Globus pallidus (tissue), 1 donor: ENCODE measurements around the gene METTL9.
"Not testable (repeated sequence)": the region's sequence is repeated elsewhere in the genome, so short reads cannot be mapped to it uniquely, and the experiment has no call there.

Source experiments
- DNase-seq: peaks from one replicate; pipeline ENCODE4 v3.0.0-alpha.2; 2015; ENCODE audit warnings: low spot score

Gene METTL9

GRCh38 chr16:21610766-21611165, 11.4 kb downstream of the METTL9 start:
- no peak for DNase-seq

GRCh38 chr16:21611198-21611555, 11.8 kb downstream of the METTL9 start:
- no peak for DNase-seq

- DNase-seq, result no peak
Measured at GRCh38 chr16:21611556-21612384, 12.4 kb downstream of the METTL9 start.

GRCh38 chr16:21613361-21613760, 14.0 kb downstream of the METTL9 start:
- no peak for DNase-seq

GRCh38 chr16:21613781-21614180, 14.4 kb downstream of the METTL9 start:
- no peak for DNase-seq

GRCh38 chr16:21614896-21615295, 15.5 kb downstream of the METTL9 start:
- DNase-seq, result no peak

- DNase-seq, result no peak
Measured at GRCh38 chr16:21617607-21618006, 18.2 kb downstream of the METTL9 start.

- DNase-seq, result no peak
Measured at GRCh38 chr16:21618281-21618680, 18.9 kb downstream of the METTL9 start.

GRCh38 chr16:21619765-21620425, 20.5 kb downstream of the METTL9 start:
- DNase-seq, result no peak

- no peak for DNase-seq
Measured at GRCh38 chr16:21620592-21620991, 21.2 kb downstream of the METTL9 start.

GRCh38 chr16:21622545-21622944, 23.2 kb downstream of the METTL9 start:
- DNase-seq, result no peak

GRCh38 chr16:21625026-21625425, 25.6 kb downstream of the METTL9 start:
- DNase-seq, result no peak

- peak; percentile 40 for DNase-seq
Measured at GRCh38 chr16:21626659-21627277, 27.4 kb downstream of the METTL9 start.

GRCh38 chr16:21628121-21628726, 28.8 kb downstream of the METTL9 start:
- DNase-seq, result no peak

GRCh38 chr16:21628772-21629171, 29.4 kb downstream of the METTL9 start:
- no peak for DNase-seq

- not testable (repeated sequence) for DNase-seq
Measured at GRCh38 chr16:21629616-21630539, 30.5 kb downstream of the METTL9 start.

GRCh38 chr16:21630866-21631265, 31.5 kb downstream of the METTL9 start:
- DNase-seq, result not testable (repeated sequence)

GRCh38 chr16:21631376-21631775, 32.0 kb downstream of the METTL9 start:
- DNase-seq, result not testable (repeated sequence)

- DNase-seq, result not testable (repeated sequence)
Measured at GRCh38 chr16:21631951-21632575, 32.7 kb downstream of the METTL9 start.

GRCh38 chr16:21634216-21634615, 34.8 kb downstream of the METTL9 start:
- no peak for DNase-seq

GRCh38 chr16:21635694-21636093, 36.3 kb downstream of the METTL9 start:
- DNase-seq, result not testable (repeated sequence)
